Activated B cell treated with CpG ODN at 0.5 μM for 24 hours (primary cell): Measurements from ENCODE around the gene CIART. TPM values are rescaled to one million over a fixed set of nuclear protein-coding genes. Genes with fewer than 3 reads are reported as not detected.

Experiments
- ATAC-seq: fragments of 200-7000 bp; cut with Tn5 transposase; one replicate; pipeline ENCODE4 v1.10.0; 2021; ENCODE audit warnings: low read depth, mild to moderate bottlenecking, moderate library complexity
- CTCF ChIA-PET: fragments of 350-600 bp; sonication (Branson Sonifier 250); formaldehyde crosslinking; loops from one replicate; lab custom pipeline; 2021; ENCODE audit warnings: antibody characterized with exemption; lab: Charles Lee
- POLR2A ChIA-PET: fragments of 350-600 bp; sonication (Branson Sonifier 250); formaldehyde crosslinking; loops from one replicate; lab custom pipeline; 2021; ENCODE audit warnings: antibody characterized with exemption; lab: Charles Lee
- DNase-seq: peaks from one replicate; pipeline ENCODE4 v3.0.0; 2022
- H3K27ac Mint-ChIP-seq: one replicate; pipeline ENCODE4 v1.8.0; 2020; ENCODE audit warnings: mixed read lengths
- H3K27me3 Mint-ChIP-seq: one replicate; pipeline ENCODE4 v1.8.0; 2021; ENCODE audit warnings: mixed read lengths
- H3K36me3 Mint-ChIP-seq: one replicate; pipeline ENCODE4 v1.8.0; 2021; ENCODE audit warnings: low read depth, mixed read lengths
- H3K4me1 Mint-ChIP-seq: one replicate; pipeline ENCODE4 v1.8.0; 2021; ENCODE audit warnings: mixed read lengths
- H3K4me3 Mint-ChIP-seq: one replicate; pipeline ENCODE4 v1.8.0; 2020; ENCODE audit warnings: mild to moderate bottlenecking, mixed read lengths
- H3K9me3 Mint-ChIP-seq: one replicate; pipeline ENCODE4 v1.8.0; 2020; ENCODE audit warnings: mixed read lengths
- intact Hi-C: fragments of 100-400 bp; cut with micrococcal nuclease; formaldehyde crosslinking; loops from one replicate; pipeline ENCODE4 v1.15.1; 2024
- total RNA-seq: library from RNA; stranded (reverse); gene quantifications from 2 replicates; pipeline ENCODE4 v1.2.3, GENCODE V29; 2022
- TF ChIP-seq, protein P1 (sequence below): fragments of 200-600 bp; IDR thresholded peaks from one replicate; pipeline ENCODE4 v1.8.0; 2022; ENCODE audit warnings: antibody characterized with exemption, mild to moderate bottlenecking

CIART gene
- total RNA-seq, 1 donor from 2014 or later, result 1.0 TPM

DNA sequence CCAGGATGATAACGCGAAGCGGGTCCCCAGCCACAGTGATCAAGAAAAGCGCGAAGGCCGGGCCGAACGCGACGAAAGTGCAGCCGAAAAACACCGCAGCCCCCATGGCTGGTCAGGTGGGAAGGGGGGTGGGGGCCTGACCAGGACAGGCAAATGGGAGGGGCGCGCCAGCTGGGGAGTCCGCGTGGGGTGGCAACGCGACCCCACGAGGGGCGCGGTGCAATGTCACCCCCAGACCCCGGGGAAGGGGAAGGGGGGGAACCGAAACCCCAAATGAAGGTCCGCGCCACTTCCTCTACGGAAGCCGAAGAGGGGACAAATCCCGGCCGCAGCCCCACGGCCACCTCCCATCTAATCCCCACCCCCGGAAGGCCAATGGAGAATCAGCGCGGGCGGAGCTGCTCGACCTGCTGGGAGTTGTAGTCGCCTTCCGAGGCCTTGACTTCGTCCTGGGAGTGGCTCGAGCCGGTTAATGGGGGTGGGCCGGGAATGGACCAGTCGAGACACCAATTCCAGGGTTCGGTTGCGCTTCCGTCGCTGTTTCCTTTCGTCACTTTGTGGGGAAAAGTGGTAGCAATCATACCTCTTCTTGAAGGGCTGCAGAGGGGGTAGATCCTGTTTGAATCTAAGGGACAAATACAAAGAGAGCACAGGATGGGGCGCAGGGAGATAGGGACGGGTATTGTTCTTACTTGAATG lies 13.5 kb upstream of the CIART start, which contains the start of gene APH1A:
Gene APH1A (minus strand): TSS at position 312 of the 699 bp plus-strand sequence. CDS start 206 bp downstream, at position 106.
- DNase-seq (peak; percentile 86), ATAC-seq (peak; percentile 97)
- H3K27ac Mint-ChIP-seq, result peak within 1 kb of the TSS; percentile 94
- H3K9me3 Mint-ChIP-seq, result no peaks in the 10 kb centered on the region
- H3K27me3 Mint-ChIP-seq, result peaks cover 4% of the 10 kb centered on the region
- CTCF ChIA-PET, result interaction anchor here (1.0 to 1.6 kb wide), 2 partner anchors 12 kb away, joined by 4 to 7 read pairs; no protein-coding TSS in a partner anchor
- peaks cover 44% of the 10 kb centered on the region for H3K36me3 Mint-ChIP-seq
- TF ChIP-seq, protein P1, sequence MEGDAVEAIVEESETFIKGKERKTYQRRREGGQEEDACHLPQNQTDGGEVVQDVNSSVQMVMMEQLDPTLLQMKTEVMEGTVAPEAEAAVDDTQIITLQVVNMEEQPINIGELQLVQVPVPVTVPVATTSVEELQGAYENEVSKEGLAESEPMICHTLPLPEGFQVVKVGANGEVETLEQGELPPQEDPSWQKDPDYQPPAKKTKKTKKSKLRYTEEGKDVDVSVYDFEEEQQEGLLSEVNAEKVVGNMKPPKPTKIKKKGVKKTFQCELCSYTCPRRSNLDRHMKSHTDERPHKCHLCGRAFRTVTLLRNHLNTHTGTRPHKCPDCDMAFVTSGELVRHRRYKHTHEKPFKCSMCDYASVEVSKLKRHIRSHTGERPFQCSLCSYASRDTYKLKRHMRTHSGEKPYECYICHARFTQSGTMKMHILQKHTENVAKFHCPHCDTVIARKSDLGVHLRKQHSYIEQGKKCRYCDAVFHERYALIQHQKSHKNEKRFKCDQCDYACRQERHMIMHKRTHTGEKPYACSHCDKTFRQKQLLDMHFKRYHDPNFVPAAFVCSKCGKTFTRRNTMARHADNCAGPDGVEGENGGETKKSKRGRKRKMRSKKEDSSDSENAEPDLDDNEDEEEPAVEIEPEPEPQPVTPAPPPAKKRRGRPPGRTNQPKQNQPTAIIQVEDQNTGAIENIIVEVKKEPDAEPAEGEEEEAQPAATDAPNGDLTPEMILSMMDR, result no peak
- POLR2A ChIA-PET, result interaction anchor here (0.6 to 2.0 kb wide), 19 partner anchors 9 to 758 kb away, joined by 3 to 15 read pairs (median 3); partner anchors contain the start of genes CA14, CIART, FALEC and RPRD2
- H3K4me1 Mint-ChIP-seq, result peaks cover 32% of the 10 kb centered on the region
- peak within 1 kb of the TSS; percentile 100 for H3K4me3 Mint-ChIP-seq
- intact Hi-C loops, result loop anchor here (1.0 to 5.0 kb wide), 7 partner anchors 12 to 93 kb away; partner anchors contain the start of genes ANP32E, MRPS21, PRPF3 and RPRD2

DNA sequence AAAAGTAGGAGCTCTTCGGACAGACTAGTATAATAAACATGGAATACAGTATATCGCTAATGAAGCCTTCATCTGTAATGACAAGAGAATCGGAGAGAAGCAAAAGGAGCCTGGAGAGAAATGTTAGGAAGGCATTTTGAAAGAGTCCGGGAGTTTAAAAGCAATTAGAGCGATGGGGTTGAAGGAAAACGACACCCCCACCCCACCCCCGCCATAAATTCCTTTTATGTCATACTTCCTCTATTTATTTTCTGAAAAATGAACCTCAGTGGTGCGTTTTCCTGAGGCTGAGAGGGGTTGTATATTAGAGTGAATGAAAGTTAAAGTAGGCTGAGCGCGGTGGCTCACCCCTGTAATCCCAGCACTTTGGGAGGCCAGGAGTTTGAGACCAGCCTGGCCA lies 12.9 kb upstream of the CIART start:
- Mint-ChIP-seq H3K4me3 (peak overlapping the region; percentile 100), H3K36me3 (peaks cover 43% of the 10 kb centered on the region), H3K4me1 (peaks cover 32% of the 10 kb centered on the region), H3K9me3 (no peaks in the 10 kb centered on the region), H3K27me3 (peaks cover 4% of the 10 kb centered on the region), H3K27ac (peak overlapping the region; percentile 94)
- ChIA-PET CTCF (interaction anchor here (1.0 to 1.6 kb wide), 2 partner anchors 12 to 13 kb away, joined by 4 to 7 read pairs; no protein-coding TSS in a partner anchor), POLR2A (interaction anchor here (0.6 to 2.0 kb wide), 17 partner anchors 8 to 757 kb away, joined by 3 to 15 read pairs (median 4); partner anchors contain the start of genes CA14, CIART, FALEC and RPRD2)
- TF ChIP-seq, protein P1, result no peak
- intact Hi-C loops, result loop anchor here (1.0 to 5.0 kb wide), 7 partner anchors 12 to 93 kb away; partner anchors contain the start of genes ANP32E, MRPS21, PRPF3 and RPRD2
- DNase-seq, result no peak
- no peak for ATAC-seq

DNA sequence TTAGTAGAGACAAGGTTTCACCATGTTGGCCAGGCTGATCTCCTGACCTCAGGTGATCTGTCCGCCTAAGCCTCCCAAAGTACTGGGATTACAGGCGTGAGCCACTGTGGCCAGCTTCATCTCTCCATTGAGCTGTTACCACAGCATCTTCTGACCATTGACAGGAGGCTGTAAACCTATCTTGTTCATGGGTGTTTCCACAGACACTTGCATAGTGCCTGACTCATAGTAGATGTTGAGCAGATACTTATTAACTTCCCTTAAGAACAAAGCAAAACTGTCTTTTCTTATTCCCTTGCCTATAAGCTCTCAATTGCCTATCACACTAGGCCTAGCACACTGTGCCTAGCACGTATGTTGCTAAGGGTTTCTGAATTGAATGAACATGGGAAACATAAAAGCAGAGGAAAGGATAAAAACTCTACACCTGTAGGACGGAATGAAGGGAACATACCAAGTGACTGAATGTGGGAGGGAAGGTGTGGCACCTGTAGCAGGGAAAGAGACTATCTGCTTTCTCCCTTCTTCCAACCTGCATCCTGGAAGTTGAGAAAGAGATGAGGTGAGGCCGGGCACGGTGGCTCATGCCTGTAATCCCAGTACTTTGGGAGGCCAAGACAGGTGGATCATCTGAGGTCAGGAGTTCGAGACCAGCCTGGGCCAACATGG lies 10.9 kb upstream of the CIART start:
- CTCF ChIA-PET, result no interaction called here
- H3K27ac Mint-ChIP-seq, result no peak overlapping the region

DNA sequence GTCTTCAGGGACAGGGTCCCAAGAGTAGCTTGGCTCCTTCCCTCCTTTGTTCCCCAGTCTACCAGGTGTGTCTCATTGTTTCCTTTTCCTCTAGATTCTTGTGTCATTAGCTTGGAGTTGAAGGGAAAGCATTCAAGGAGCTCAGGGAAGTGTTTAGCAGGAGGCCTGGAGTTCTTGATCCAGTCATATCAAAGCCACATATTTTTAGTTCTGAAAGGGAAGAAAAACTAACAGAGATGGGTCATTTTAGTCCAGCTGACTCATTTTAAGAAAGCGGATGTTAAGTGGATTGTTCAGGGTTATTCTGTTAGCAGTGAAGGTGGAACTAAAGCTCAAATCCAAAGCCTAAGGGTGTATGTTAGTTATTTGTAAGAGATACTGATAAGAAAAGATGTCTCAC lies 9.0 kb upstream of the CIART start:
- Mint-ChIP-seq H3K27me3 (peaks cover 4% of the 10 kb centered on the region), H3K36me3 (peaks cover 8% of the 10 kb centered on the region), H3K27ac (no peak overlapping the region), H3K4me3 (no peak overlapping the region), H3K9me3 (no peaks in the 10 kb centered on the region), H3K4me1 (peaks cover 16% of the 10 kb centered on the region)
- no peak for ATAC-seq
- TF ChIP-seq, protein P1, result no peak
- POLR2A ChIA-PET, result interaction anchor here (0.5 to 0.6 kb wide), 2 partner anchors 39 to 91 kb away, joined by 3 read pairs; partner anchors contain the start of gene RPRD2
- DNase-seq, result no peak
- CTCF ChIA-PET, result no interaction called here
- intact Hi-C loops, result no loop called here

More for the DNA sequence above, 10.9 kb upstream of the CIART start:
- H3K4me1 Mint-ChIP-seq, result peaks cover 32% of the 10 kb centered on the region
- TF ChIP-seq, protein P1, result no peak
- ATAC-seq (no peak), DNase-seq (no peak)
- intact Hi-C loops, result no loop called here
- POLR2A ChIA-PET, result interaction anchor here (0.6 kb wide), 1 partner anchor 46 kb away, joined by 6 read pairs; no protein-coding TSS in a partner anchor
- no peaks in the 10 kb centered on the region for H3K9me3 Mint-ChIP-seq
- no peak overlapping the region for H3K4me3 Mint-ChIP-seq
- peaks cover 4% of the 10 kb centered on the region for H3K27me3 Mint-ChIP-seq
- peaks cover 23% of the 10 kb centered on the region for H3K36me3 Mint-ChIP-seq
